Neural progenitor cell (in vitro differentiated cells): ENCODE data around the gene C6orf120. TPM values are rescaled to one million over a fixed set of nuclear protein-coding genes. Genes with fewer than 3 reads are reported as not detected.

Experiments
- DNase-seq: peaks from one replicate; pipeline ENCODE4 v3.0.0-alpha.2; 2016; ENCODE audit warnings: low spot score
- H2AFZ ChIP-seq: fragments of 200-600 bp; sonication (generic); replicated peaks from 2 replicates; pipeline ENCODE4 v1.6.1; 2016; ENCODE audit warnings: antibody characterized with exemption
- H3F3A ChIP-seq: fragments of 200-600 bp; sonication (generic); 2 replicates; pipeline ENCODE4 v1.6.1; 2016; ENCODE audit warnings: antibody characterized with exemption, low read depth
- H3K27ac ChIP-seq: fragments of 200-600 bp; sonication (generic); 2 replicates; pipeline ENCODE4 v1.5.1; 2016; ENCODE audit warnings: mild to moderate bottlenecking
- H3K27me3 ChIP-seq: fragments of 200-600 bp; sonication (generic); 2 replicates; pipeline ENCODE4 v1.6.1; 2016; ENCODE audit warnings: mild to moderate bottlenecking, moderate library complexity
- H3K36me3 ChIP-seq: fragments of 200-600 bp; sonication (generic); 2 replicates; pipeline ENCODE4 v1.5.1; 2016
- H3K4me1 ChIP-seq: fragments of 200-600 bp; sonication (generic); 2 replicates; pipeline ENCODE4 v1.6.1; 2016; ENCODE audit warnings: mixed run types
- H3K4me2 ChIP-seq: fragments of 200-600 bp; sonication (generic); 2 replicates; pipeline ENCODE4 v1.6.1; 2016
- H3K4me3 ChIP-seq: fragments of 200-600 bp; sonication (generic); 2 replicates; pipeline ENCODE4 v1.5.1; 2016
- H3K79me2 ChIP-seq: fragments of 200-600 bp; sonication (generic); 2 replicates; pipeline ENCODE4 v1.6.1; 2016; ENCODE audit warnings: low read depth
- H3K9ac ChIP-seq: fragments of 200-600 bp; sonication (generic); 2 replicates; pipeline ENCODE4 v1.6.1; 2016
- H3K9me3 ChIP-seq: fragments of 200-600 bp; sonication (generic); 2 replicates; pipeline ENCODE4 v1.5.1; 2016; ENCODE audit warnings: low read depth
- H4K20me1 ChIP-seq: fragments of 200-600 bp; sonication (generic); 2 replicates; pipeline ENCODE4 v1.6.1; 2016; ENCODE audit warnings: low read depth
- H3K27ac Mint-ChIP-seq: 3 replicates; pipeline ENCODE4 v1.8.0; 2021; ENCODE audit warnings: mixed read lengths
- H3K27me3 Mint-ChIP-seq: 2 replicates; pipeline ENCODE4 v1.8.0; 2022; ENCODE audit warnings: low read depth, mild to moderate bottlenecking, inconsistent platforms, moderate library complexity, mixed read lengths; ENCODE audit not compliant: insufficient read depth
- H3K36me3 Mint-ChIP-seq: 3 replicates; pipeline ENCODE4 v1.8.0; 2021; ENCODE audit warnings: mixed read lengths
- H3K4me1 Mint-ChIP-seq: 3 replicates; pipeline ENCODE4 v1.8.0; 2021; ENCODE audit warnings: mixed read lengths
- H3K4me3 Mint-ChIP-seq: 3 replicates; pipeline ENCODE4 v1.8.0; 2021; ENCODE audit warnings: mild to moderate bottlenecking, moderate library complexity, mixed read lengths
- H3K9me3 Mint-ChIP-seq: 3 replicates; pipeline ENCODE4 v1.8.0; 2020; ENCODE audit warnings: mixed read lengths
- CTCF ChIP-seq: fragments of 200-600 bp; sonication (generic); IDR thresholded peaks from 2 replicates; pipeline ENCODE4 v1.5.1; 2017; ENCODE audit warnings: antibody characterized with exemption, mild to moderate bottlenecking
- EZH2 ChIP-seq: fragments of 200-600 bp; sonication (generic); IDR thresholded peaks from 2 replicates; pipeline ENCODE4 v1.6.1; 2017; ENCODE audit warnings: antibody characterized with exemption, mild to moderate bottlenecking, moderate library complexity
- EZH2phosphoT487 ChIP-seq: fragments of 200-600 bp; sonication (generic); IDR thresholded peaks from 2 replicates; pipeline ENCODE4 v1.6.1; 2017; ENCODE audit warnings: antibody characterized with exemption
- total RNA-seq: library from RNA; depleted of rRNA; stranded (reverse); fragments of >200 nt; gene quantifications from 2 replicates; pipeline ENCODE4 v1.2.3, GENCODE V29; 2015; ENCODE audit warnings: low replicate concordance

C6orf120 gene
- total RNA-seq, 1 donor from 2014 or later: 38.8 TPM

DNA sequence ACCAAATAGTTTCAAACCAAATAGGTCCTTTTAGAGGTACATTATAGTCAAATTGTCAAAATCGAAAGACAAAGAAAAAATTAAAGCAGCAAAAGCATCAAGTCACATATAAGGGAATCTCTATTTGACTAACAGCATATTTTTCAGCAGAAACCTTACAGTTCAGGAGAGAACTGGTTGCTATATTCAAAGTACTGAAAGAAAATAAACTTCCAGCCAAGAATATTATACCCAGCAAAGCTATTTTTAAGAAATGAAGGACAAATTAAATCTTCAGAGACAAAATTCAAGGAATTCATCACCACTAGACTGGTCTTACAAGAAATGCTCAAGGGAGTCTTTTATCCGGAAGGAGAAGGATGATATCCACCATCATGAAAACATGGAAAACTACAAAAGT lies 16.1 kb upstream of the C6orf120 start:
- Mint-ChIP-seq H3K36me3 (peaks cover 75% of the 10 kb centered on the region), H3K9me3 (peaks cover 48% of the 10 kb centered on the region), H3K27ac (no peak overlapping the region), H3K27me3 (no peaks in the 10 kb centered on the region), H3K4me1 (no peaks in the 10 kb centered on the region), H3K4me3 (no peak overlapping the region)
- Histone ChIP-seq H3K79me2 (peaks cover 61% of the 10 kb centered on the region), H3K4me3 (no peak overlapping the region), H3K9ac (no peak overlapping the region), H3K27ac (no peak overlapping the region), H2AFZ (no peak overlapping the region), H3K36me3 (peaks cover 26% of the 10 kb centered on the region), H3K4me1 (no peaks in the 10 kb centered on the region), H4K20me1 (no peaks in the 10 kb centered on the region), H3F3A (no peaks in the 10 kb centered on the region), H3K4me2 (no peak overlapping the region), H3K9me3 (peaks cover 17% of the 10 kb centered on the region), H3K27me3 (no peaks in the 10 kb centered on the region)
- TF ChIP-seq EZH2 (no peak), CTCF (no peak), EZH2phosphoT487 (no peak)
- no peak for DNase-seq

- Mint-ChIP-seq H3K36me3 (peaks cover 72% of the 10 kb centered on the region), H3K4me3 (no peak overlapping the region), H3K27ac (no peak overlapping the region), H3K4me1 (peaks cover 7% of the 10 kb centered on the region), H3K27me3 (no peaks in the 10 kb centered on the region), H3K9me3 (peaks cover 59% of the 10 kb centered on the region)
- Histone ChIP-seq H3K27ac (no peak overlapping the region), H3K27me3 (no peaks in the 10 kb centered on the region), H3K4me2 (no peak overlapping the region), H3K4me1 (no peaks in the 10 kb centered on the region), H3K9me3 (peaks cover 17% of the 10 kb centered on the region), H2AFZ (no peak overlapping the region), H3K4me3 (no peak overlapping the region), H3K9ac (no peak overlapping the region), H4K20me1 (no peaks in the 10 kb centered on the region), H3K79me2 (peaks cover 67% of the 10 kb centered on the region), H3F3A (no peaks in the 10 kb centered on the region), H3K36me3 (peaks cover 26% of the 10 kb centered on the region)
- TF ChIP-seq EZH2 (no peak), CTCF (no peak), EZH2phosphoT487 (no peak)
- no peak for DNase-seq
These were observed 12.6 kb upstream of the C6orf120 start for GRCh38 chr6:169689287-169689686.

- no peak overlapping the region for H3K4me3 Mint-ChIP-seq
These were observed 10.7 kb upstream of the C6orf120 start for GRCh38 chr6:169691260-169691659.

More at GRCh38 chr6:169691260-169691659, 10.7 kb upstream of the C6orf120 start:
- no peaks in the 10 kb centered on the region for H3F3A ChIP-seq
- peaks cover 55% of the 10 kb centered on the region for H3K9me3 Mint-ChIP-seq
- no peak overlapping the region for H3K27ac Mint-ChIP-seq
- H3K36me3 ChIP-seq: peaks cover 20% of the 10 kb centered on the region
- H3K9ac ChIP-seq: no peak overlapping the region
- H3K4me3 ChIP-seq: no peak overlapping the region
- no peak overlapping the region for H2AFZ ChIP-seq
- no peaks in the 10 kb centered on the region for H4K20me1 ChIP-seq
- no peak for DNase-seq
- peaks cover 75% of the 10 kb centered on the region for H3K36me3 Mint-ChIP-seq
- H3K4me1 Mint-ChIP-seq: peaks cover 7% of the 10 kb centered on the region
- H3K27me3 ChIP-seq: no peaks in the 10 kb centered on the region
- H3K27me3 Mint-ChIP-seq: no peaks in the 10 kb centered on the region
- TF ChIP-seq CTCF: no peak
- no peak for TF ChIP-seq EZH2
- no peak for TF ChIP-seq EZH2phosphoT487
- H3K4me1 ChIP-seq: no peaks in the 10 kb centered on the region
- no peak overlapping the region for H3K4me2 ChIP-seq
- peaks cover 10% of the 10 kb centered on the region for H3K9me3 ChIP-seq
- no peak overlapping the region for H3K27ac ChIP-seq
- peaks cover 67% of the 10 kb centered on the region for H3K79me2 ChIP-seq
